HT1080 (cell line): ENCODE results near the gene ARFGAP2. TPM values are rescaled to one million over a fixed set of nuclear protein-coding genes. Genes with fewer than 3 reads are reported as not detected.
"Not testable (repeated sequence)": the region's sequence is repeated elsewhere in the genome, so short reads cannot be mapped to it uniquely, and the experiment has no call there.

Experiments
- DNase-seq: peaks from one replicate; pipeline ENCODE4 v3.0.0-alpha.2; 2015; ENCODE audit warnings: low read depth
- small RNA-seq: library from RNA; depleted of rRNA; stranded (forward); fragments of <200 nt; gene quantifications from one replicate; pipeline ENCODE3, GENCODE V24; 2014
- total RNA-seq: library from RNA; depleted of rRNA; stranded (reverse); fragments of >200 nt; shearing (Covaris generic); gene quantifications from 2 replicates; pipeline ENCODE4 v1.2.3, GENCODE V29; 2014; rRNA removed

ARFGAP2 gene
- total RNA-seq, 1 experiment from 2014 or later, result 78.6 TPM

- not testable (repeated sequence) for DNase-seq
Observed at GRCh38 chr11:47118958-47119688, 57.6 kb downstream of the ARFGAP2 start.

Small RNAs within 50 kb of the gene (small RNA-seq; reads per million reads assigned to genes)
- not detected for gene MIR6745

Other genes starting within 250 kb of the ARFGAP2 start
- gene CSTPP1, start 240.1 kb downstream of the ARFGAP2 start, total RNA-seq, result 10.0 and 16.2 TPM in 2 replicates
- 57.4 and 64.6 TPM in 2 replicates for gene PACSIN3, start 9.6 kb upstream of the ARFGAP2 start, total RNA-seq
- 122 and 126 TPM in 2 replicates for gene DDB2, start 38.1 kb upstream of the ARFGAP2 start, total RNA-seq
- 23.4 and 28.9 TPM in 2 replicates for gene ACP2, start 71.9 kb upstream of the ARFGAP2 start, total RNA-seq
- gene NR1H3, start 81.1 kb upstream of the ARFGAP2 start, total RNA-seq, result 9.7 and 13.4 TPM in 2 replicates
- gene MADD, start 93.3 kb upstream of the ARFGAP2 start, total RNA-seq, result 17.0 and 19.2 TPM in 2 replicates
- gene MYBPC3, start 175.8 kb upstream of the ARFGAP2 start, total RNA-seq, result not detected in 2 replicates
- gene SPI1, start 201.7 kb upstream of the ARFGAP2 start, total RNA-seq, result not detected in 2 replicates
- gene SLC39A13, start 231.7 kb upstream of the ARFGAP2 start, total RNA-seq, result 51.9 and 69.9 TPM in 2 replicates
- gene PSMC3, start 249.6 kb upstream of the ARFGAP2 start, total RNA-seq, result 222 and 245 TPM in 2 replicates